Measurements from ENCODE around the gene S100A2. TPM values are rescaled to one million over a fixed set of nuclear protein-coding genes. Genes with fewer than 3 reads are reported as not detected.
A peak's percentile ranks its signal among the peaks of the same experiment; 100 is the strongest.

Gene S100A2
- total RNA-seq, 1 donor from 2014 or later: 2.0 TPM

DNA sequence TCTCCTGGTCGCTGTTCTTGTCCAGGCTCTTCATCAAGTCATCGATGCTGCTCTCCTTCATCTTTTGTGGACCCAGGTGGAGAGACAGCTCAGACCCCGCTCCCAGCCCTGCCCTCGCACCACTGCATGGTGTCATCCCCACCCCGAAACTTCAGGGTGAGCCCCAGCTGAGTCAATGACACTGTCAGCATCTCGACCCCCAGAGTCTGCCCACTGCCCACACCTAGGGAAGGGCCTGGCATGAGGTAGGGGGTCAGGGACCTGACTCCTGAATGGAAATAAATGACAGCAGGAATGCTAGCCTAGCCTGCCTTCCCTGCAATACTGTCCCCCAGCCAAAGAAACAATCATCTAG is 28.3 kb downstream of the S100A2 start:
- peak overlapping the region; percentile 28 for H3K4me3 Mint-ChIP-seq
- TF ChIP-seq, protein P1, sequence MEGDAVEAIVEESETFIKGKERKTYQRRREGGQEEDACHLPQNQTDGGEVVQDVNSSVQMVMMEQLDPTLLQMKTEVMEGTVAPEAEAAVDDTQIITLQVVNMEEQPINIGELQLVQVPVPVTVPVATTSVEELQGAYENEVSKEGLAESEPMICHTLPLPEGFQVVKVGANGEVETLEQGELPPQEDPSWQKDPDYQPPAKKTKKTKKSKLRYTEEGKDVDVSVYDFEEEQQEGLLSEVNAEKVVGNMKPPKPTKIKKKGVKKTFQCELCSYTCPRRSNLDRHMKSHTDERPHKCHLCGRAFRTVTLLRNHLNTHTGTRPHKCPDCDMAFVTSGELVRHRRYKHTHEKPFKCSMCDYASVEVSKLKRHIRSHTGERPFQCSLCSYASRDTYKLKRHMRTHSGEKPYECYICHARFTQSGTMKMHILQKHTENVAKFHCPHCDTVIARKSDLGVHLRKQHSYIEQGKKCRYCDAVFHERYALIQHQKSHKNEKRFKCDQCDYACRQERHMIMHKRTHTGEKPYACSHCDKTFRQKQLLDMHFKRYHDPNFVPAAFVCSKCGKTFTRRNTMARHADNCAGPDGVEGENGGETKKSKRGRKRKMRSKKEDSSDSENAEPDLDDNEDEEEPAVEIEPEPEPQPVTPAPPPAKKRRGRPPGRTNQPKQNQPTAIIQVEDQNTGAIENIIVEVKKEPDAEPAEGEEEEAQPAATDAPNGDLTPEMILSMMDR (IDR thresholded peaks at IDR 0.05): no peak
- DNase-seq: no peak
- peaks cover 10% of the 10 kb centered on the region for H3K36me3 Mint-ChIP-seq (ENCODE audit: low read depth)
- ChIA-PET CTCF (interaction anchor here (6.4 kb wide), 1 partner anchor 33 kb away, joined by 119 read pairs; no protein-coding TSS in a partner anchor), POLR2A (interaction anchor here (0.7 to 7.9 kb wide), 4 partner anchors 8 to 97 kb away, joined by 3 to 115 read pairs (median 64); partner anchors contain the start of genes CHTOP, S100A2, S100A3 and S100A4)
- no peaks in the 10 kb centered on the region for H3K9me3 Mint-ChIP-seq
- H3K4me1 Mint-ChIP-seq: peaks cover 69% of the 10 kb centered on the region
- intact Hi-C loops (cut with micrococcal nuclease): no loop called here
- peak overlapping the region; percentile 96 for H3K27ac Mint-ChIP-seq
- ATAC-seq (ENCODE audit: low read depth): no peak
- no peaks in the 10 kb centered on the region for H3K27me3 Mint-ChIP-seq

DNA sequence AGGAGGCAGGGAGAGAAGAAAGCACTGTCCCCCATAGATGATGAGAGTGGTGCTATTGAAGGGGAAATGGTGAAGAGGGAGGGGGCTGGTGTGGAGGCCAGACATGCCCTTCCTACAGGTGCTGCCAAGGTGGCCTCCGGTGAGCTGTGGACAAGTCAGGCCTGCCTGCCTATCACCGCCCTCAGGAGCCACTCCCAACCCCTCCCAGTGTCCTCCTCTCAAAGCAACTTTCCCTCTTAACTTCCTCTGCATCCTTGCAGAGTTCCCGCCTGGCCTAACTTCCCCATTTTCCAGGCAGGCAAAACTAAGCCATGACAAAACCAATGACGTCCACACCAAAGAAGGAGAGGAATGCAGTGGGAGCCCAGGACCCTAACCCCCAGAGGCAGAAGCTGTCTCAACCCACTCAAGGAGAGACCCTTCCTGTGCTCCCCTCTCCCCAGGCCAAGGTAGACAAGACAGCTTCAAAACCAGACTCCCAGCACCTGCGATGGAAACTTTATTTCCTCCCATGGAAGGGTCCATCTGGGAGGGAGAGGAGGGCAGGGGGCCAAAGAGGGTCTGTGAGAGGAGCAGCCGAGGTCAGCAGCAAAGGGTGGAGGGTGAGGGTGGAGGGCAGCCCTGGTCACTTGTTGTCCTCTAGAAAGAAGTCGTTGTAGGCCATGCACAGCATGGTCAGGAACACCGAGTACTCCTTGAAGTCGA is 28.8 kb downstream of the S100A2 start:
- intact Hi-C loops (cut with micrococcal nuclease): loop anchor here (1.0 kb wide), 2 partner anchors 8 to 29 kb away; partner anchors contain the start of gene S100A4
- CTCF ChIA-PET: interaction anchor here (0.9 to 6.4 kb wide), 3 partner anchors 22 to 97 kb away, joined by 3 to 119 read pairs (median 3); partner anchors contain the start of gene CHTOP

DNA sequence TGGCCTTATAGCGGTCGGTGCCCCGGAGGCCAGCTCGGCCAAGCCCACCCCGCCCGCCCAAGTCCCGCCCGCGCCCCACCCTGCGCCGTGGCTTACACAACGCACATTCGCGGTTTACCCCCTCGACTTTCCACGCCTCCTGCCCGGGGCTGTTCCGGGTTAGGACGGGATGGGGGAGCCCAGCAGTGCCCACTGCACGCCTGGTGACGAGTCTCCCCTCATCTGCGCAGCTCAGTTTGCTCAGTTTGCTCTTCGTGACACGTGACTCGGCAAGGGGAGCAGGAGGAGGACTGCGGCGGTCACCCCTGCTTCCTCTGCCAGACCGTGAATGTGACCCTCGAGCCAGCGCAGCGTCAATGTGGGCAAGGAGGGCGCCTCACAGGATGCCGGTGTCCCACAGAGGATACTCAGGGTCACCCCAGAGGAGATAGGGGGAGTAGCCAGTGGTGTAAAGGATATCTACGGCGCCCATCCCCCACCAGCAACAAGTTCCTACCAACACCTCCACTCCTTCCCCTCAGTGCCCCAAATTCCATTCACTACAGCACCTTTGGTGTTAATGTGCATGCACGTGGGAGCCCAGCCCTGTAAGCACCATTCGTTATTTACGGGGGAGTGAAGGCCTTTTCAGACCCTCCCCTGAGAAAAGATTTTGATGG is 29.5 kb downstream of the S100A2 start:
- intact Hi-C loops (cut with micrococcal nuclease): loop anchor here (1.0 kb wide), 2 partner anchors 9 to 30 kb away; partner anchors contain the start of gene S100A4
- ATAC-seq (ENCODE audit: low read depth) (peak; percentile 80), DNase-seq (peak; percentile 64)
- Mint-ChIP-seq H3K4me3 (peak overlapping the region; percentile 93), H3K36me3 (ENCODE audit: low read depth) (peaks cover 10% of the 10 kb centered on the region), H3K27ac (peak overlapping the region; percentile 96), H3K9me3 (no peaks in the 10 kb centered on the region), H3K4me1 (peaks cover 63% of the 10 kb centered on the region), H3K27me3 (no peaks in the 10 kb centered on the region)
- ChIA-PET CTCF (interaction anchor here (0.9 to 6.4 kb wide), 8 partner anchors 9 to 98 kb away, joined by 3 to 119 read pairs (median 4); partner anchors contain the start of genes CHTOP, S100A13 and S100A2), POLR2A (interaction anchor here (0.6 to 7.9 kb wide), 20 partner anchors 9 to 455 kb away, joined by 3 to 115 read pairs (median 4); partner anchors contain the start of genes CHTOP, CREB3L4, JTB and RPS27)
- TF ChIP-seq, protein P1 (IDR thresholded peaks at IDR 0.05): no peak

More for the DNA sequence above, 28.8 kb downstream of the S100A2 start:
- Mint-ChIP-seq H3K4me1 (peaks cover 70% of the 10 kb centered on the region), H3K27me3 (no peaks in the 10 kb centered on the region), H3K4me3 (peak overlapping the region; percentile 93), H3K27ac (peak overlapping the region; percentile 96), H3K36me3 (ENCODE audit: low read depth) (peaks cover 10% of the 10 kb centered on the region), H3K9me3 (no peaks in the 10 kb centered on the region)
- DNase-seq (no peak), ATAC-seq (ENCODE audit: low read depth) (no peak)
- POLR2A ChIA-PET: interaction anchor here (1.6 to 7.9 kb wide), 4 partner anchors 9 to 98 kb away, joined by 6 to 115 read pairs (median 64); partner anchors contain the start of genes CHTOP, S100A2 and S100A4
- TF ChIP-seq, protein P1 (IDR thresholded peaks at IDR 0.05): no peak

DNA sequence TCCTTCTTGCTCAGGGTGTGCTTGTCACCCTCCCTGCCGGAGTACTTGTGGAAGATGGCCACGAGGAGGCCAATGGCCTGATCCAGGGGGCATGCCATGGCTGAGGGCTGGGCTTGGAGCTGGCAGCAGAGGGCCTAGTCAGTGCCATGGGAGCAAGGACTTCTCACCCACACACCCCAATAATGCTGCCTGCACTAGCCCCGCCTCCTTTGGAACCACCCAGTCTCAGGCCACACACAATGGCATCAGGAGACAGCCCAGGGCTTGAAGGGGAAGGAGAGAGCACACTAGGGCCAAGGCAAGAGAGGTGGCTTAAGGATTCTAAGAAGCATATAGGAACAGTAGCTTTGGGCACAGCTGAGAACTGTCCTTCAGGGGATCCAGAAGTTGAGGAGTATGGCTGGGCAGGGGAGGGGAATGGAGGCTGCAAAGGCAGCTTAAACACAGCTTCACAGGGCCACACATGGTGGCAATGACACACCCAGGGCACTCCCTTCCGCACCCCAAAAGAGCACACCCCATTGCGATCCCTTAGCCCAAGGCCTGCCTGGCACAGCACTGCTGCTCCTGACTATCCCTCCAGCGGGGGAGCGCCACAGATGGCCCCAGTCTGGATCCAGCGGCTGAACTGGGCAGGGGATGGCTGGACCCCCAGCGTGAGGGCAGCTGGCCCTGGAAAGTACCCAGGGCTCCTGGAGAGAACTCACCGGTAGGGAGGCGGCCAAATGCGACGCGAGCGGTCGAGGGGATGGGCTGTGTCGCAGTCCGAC is 30.2 kb downstream of the S100A2 start, which contains the start of gene S100A6:
TSS of gene S100A6 (minus strand) at position 750 of the 770 bp plus-strand sequence. CDS start at position 98, 652 bp downstream.
- POLR2A ChIA-PET: interaction anchor here (0.5 to 7.9 kb wide), 24 partner anchors 9 to 456 kb away, joined by 3 to 115 read pairs (median 3); partner anchors contain the start of genes CHTOP, CREB3L4, JTB and RPS27
- DNase-seq (no peak), ATAC-seq (ENCODE audit: low read depth) (peak; percentile 35)
- intact Hi-C loops (cut with micrococcal nuclease): loop anchor here (1.0 kb wide), 2 partner anchors 10 to 31 kb away; partner anchors contain the start of gene S100A4
- Mint-ChIP-seq H3K27ac (peak within 1 kb of the TSS; percentile 96), H3K9me3 (no peaks in the 10 kb centered on the region), H3K36me3 (ENCODE audit: low read depth) (peaks cover 10% of the 10 kb centered on the region), H3K27me3 (no peaks in the 10 kb centered on the region), H3K4me3 (peak within 1 kb of the TSS; percentile 93), H3K4me1 (peaks cover 56% of the 10 kb centered on the region)
- CTCF ChIA-PET: interaction anchor here (0.9 to 6.4 kb wide), 8 partner anchors 9 to 99 kb away, joined by 3 to 119 read pairs (median 4); partner anchors contain the start of genes CHTOP, S100A13 and S100A2
- TF ChIP-seq, protein P1 (IDR thresholded peaks at IDR 0.05): no peak

Measured in activated B cell treated with CpG ODN at 0.5 μM for 24 hours (primary cell).